GM10266 (cell line): ENCODE results near the gene IL1B.
A peak's percentile ranks its signal among the peaks of the same experiment; 100 is the strongest.

ENCODE experiments used
- DNase-seq: peaks from one replicate; pipeline ENCODE4 v3.0.0; 2012; ENCODE audit errors: extremely low spot score
- CTCF ChIP-seq: IDR thresholded peaks from 2 replicates; pipeline ENCODE4 v1.5.1; 2012; ENCODE audit warnings: mild to moderate bottlenecking, low read depth; ENCODE audit not compliant: control insufficient read depth, insufficient read depth; ENCODE audit errors: missing control alignments

IL1B gene

GRCh38 chr2:112827604-112828185 lies 8.9 kb downstream of the IL1B start:
- no peak for DNase-seq
- no peak for TF ChIP-seq CTCF

- no peak for TF ChIP-seq CTCF
- DNase-seq: no peak
Measured at GRCh38 chr2:112827009-112827408, 9.6 kb downstream of the IL1B start.

- DNase-seq: no peak
- TF ChIP-seq CTCF: no peak
Measured at GRCh38 chr2:112825706-112826105, 10.9 kb downstream of the IL1B start.

GRCh38 chr2:112824694-112825085 lies 11.9 kb downstream of the IL1B start:
- no peak for DNase-seq
- no peak for TF ChIP-seq CTCF

GRCh38 chr2:112821682-112822081 lies 14.9 kb downstream of the IL1B start:
- no peak for DNase-seq
- no peak for TF ChIP-seq CTCF

- DNase-seq: peak; percentile 63
- TF ChIP-seq CTCF: no peak
Measured at GRCh38 chr2:112821142-112821541, 15.4 kb downstream of the IL1B start.

- DNase-seq: no peak
- TF ChIP-seq CTCF: no peak
Measured at GRCh38 chr2:112820343-112820742, 16.2 kb downstream of the IL1B start.
